Hepatocyte (in vitro differentiated cells): ENCODE data around the gene LANCL2.

ENCODE experiments used
- EZH2 ChIP-seq: fragments of 200-600 bp; sonication (generic); IDR thresholded peaks from 2 replicates; pipeline ENCODE4 v1.6.1; 2016; ENCODE audit warnings: antibody characterized with exemption, mild to moderate bottlenecking, borderline replicate concordance
- TF ChIP-seq, protein P1 (sequence below): fragments of 200-600 bp; sonication (generic); IDR thresholded peaks from 2 replicates; pipeline ENCODE4 v1.5.1; 2016; ENCODE audit warnings: antibody characterized with exemption, mild to moderate bottlenecking; ENCODE audit not compliant: poor library complexity

DNA sequence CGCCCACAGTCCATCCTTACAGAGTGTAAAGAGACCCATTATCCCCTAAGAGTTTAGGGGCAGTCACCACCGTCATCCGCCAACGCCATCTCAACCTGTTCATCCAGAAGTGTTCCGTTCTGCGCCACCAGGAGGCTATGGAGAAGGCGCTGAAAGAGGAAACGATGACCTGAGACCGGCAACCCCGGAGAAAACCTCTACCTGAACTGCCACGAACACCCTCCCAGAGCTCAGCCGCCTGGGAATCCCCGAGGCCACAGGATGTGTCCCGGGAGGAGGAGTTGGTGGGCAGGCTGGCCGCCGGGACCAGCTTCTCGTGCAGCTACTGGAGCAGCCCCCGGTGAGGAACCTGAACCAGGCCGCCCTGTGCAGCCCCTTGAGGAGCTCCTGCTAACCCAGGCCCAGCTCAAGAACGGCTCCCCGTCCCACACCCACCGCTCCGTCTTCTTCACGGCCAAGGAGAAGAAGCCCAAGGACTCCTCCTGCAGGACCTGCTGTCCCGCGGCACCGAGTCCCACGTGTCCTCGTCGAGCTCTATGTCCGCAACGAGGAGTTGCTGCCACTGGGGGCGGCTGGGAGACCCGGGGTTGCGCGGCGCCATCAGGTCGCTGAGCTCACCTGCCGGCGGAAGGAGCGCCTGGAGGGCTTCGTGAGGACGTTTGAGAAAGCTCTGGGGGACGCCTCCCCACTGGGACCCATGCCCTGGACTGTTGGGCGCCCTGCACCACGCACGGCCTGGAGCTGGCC lies 21.1 kb upstream of the LANCL2 start:
- no peak for TF ChIP-seq EZH2
- TF ChIP-seq, protein P1, sequence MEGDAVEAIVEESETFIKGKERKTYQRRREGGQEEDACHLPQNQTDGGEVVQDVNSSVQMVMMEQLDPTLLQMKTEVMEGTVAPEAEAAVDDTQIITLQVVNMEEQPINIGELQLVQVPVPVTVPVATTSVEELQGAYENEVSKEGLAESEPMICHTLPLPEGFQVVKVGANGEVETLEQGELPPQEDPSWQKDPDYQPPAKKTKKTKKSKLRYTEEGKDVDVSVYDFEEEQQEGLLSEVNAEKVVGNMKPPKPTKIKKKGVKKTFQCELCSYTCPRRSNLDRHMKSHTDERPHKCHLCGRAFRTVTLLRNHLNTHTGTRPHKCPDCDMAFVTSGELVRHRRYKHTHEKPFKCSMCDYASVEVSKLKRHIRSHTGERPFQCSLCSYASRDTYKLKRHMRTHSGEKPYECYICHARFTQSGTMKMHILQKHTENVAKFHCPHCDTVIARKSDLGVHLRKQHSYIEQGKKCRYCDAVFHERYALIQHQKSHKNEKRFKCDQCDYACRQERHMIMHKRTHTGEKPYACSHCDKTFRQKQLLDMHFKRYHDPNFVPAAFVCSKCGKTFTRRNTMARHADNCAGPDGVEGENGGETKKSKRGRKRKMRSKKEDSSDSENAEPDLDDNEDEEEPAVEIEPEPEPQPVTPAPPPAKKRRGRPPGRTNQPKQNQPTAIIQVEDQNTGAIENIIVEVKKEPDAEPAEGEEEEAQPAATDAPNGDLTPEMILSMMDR = no peak
